K562 (cell line): Measurements from ENCODE around the gene IGF1R. TPM values are rescaled to one million over a fixed set of nuclear protein-coding genes. Genes with fewer than 3 reads are reported as not detected.

Source experiments
- CREM ChIP-seq: IDR thresholded peaks from 2 replicates; pipeline ENCODE4 v1.6.1; 2014; ENCODE audit warnings: antibody characterized with exemption, low read depth
- NCOA6 ChIP-seq: fragments of 450-650 bp; IDR thresholded peaks from 2 replicates; pipeline ENCODE4 v1.6.1; 2017; ENCODE audit warnings: mild to moderate bottlenecking
- NCOR1 ChIP-seq: fragments of 450-650 bp; IDR thresholded peaks from 2 replicates; pipeline ENCODE4 v1.6.1; 2016; ENCODE audit warnings: mild to moderate bottlenecking, moderate library complexity
- ZNF57 ChIP-seq: fragments of 450-650 bp; formaldehyde crosslinking; IDR thresholded peaks from 2 replicates; pipeline ENCODE4 v1.4.0; 2020; ENCODE audit warnings: mild to moderate bottlenecking, moderate library complexity
- polyA plus RNA-seq, 8 experiments: library from polyadenylated mRNA; depleted of rRNA in 4 of 8; stranded (reverse) in 5 of 8; unstranded in 3 of 8; fragments of >200 nt; fragmentation: Nextera tagmentation in 2 of 8; fragmentation: Illumina TruSeq in 1 of 8; extraction: Ambion mirVana in 2 of 8; extraction: Trizol in 1 of 8; gene quantifications; 2 replicates each; pipeline versions ENCODE4 v1.2.1 to v1.2.3, GENCODE V29; 2011 to 2014; ENCODE audit warnings: inconsistent platforms in 1 of 8, missing spikeins in 1 of 8
- total RNA-seq, 7 experiments: library from RNA; depleted of rRNA in 6 of 7; stranded (reverse); fragments of >200 nt in 6 of 7; fragmentation: Illumina TruSeq in 2 of 7; extraction: Trizol in 2 of 7; gene quantifications; 2 replicates each; pipeline versions ENCODE4 v1.2.1 to v1.2.3, GENCODE V29; 2011 to 2021; ENCODE audit warnings: low replicate concordance in 1 of 7
- TF ChIP-seq, protein P1 (sequence below), 2 experiments: fragments of 450-650 bp in 1 of 2; sonication (generic) in 1 of 2; formaldehyde crosslinking in 1 of 2; IDR thresholded peaks; 2 replicates each; pipeline versions ENCODE4 v1.7.1 to v1.9.0; 2016 to 2022; ENCODE audit warnings: inconsistent platforms in 1 of 2, mild to moderate bottlenecking in 1 of 2, missing genetic modification reagents in 1 of 2

IGF1R gene
- total and polyA plus RNA-seq, 9 of the 15 experiments (the other 6 are each of a cell fraction or from before 2014, with no cell fraction given) = 0.35 to 8.0 (median 1.6) TPM

DNA sequence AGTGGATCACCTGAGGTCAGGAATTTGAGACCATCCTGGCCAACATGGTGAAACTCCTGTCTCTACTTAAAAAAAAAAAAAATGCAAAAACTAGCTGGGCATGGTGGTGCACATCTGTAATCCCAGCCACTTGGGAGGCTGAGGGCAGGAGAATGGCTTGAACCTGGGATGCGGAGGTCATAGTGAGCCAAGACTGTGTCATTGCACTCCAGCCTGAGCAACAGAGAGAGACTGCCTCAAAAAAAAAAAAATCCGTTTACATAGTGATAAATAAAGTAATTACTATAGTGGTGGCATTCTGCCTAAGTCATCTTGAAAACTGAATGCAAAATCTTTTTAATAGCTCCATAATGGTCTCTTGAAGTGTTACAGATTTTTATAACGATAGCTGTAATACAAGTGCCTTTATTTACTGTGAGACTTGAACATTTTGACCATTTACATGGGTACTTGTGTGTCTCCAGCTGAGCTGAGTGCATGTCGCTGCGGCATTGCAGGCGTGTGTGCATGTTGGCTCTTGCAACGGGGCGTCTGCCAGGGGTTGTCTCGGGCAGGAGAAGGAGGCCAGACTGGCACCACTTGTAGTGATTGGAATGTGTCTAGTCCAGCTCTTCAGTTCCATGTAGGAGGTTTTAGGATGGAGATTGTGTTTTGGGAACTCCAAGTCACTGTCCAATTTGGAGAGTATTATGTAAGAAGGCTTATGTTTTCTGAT is 111.9 kb downstream of the IGF1R start (continued):
- TF ChIP-seq, protein P1, sequence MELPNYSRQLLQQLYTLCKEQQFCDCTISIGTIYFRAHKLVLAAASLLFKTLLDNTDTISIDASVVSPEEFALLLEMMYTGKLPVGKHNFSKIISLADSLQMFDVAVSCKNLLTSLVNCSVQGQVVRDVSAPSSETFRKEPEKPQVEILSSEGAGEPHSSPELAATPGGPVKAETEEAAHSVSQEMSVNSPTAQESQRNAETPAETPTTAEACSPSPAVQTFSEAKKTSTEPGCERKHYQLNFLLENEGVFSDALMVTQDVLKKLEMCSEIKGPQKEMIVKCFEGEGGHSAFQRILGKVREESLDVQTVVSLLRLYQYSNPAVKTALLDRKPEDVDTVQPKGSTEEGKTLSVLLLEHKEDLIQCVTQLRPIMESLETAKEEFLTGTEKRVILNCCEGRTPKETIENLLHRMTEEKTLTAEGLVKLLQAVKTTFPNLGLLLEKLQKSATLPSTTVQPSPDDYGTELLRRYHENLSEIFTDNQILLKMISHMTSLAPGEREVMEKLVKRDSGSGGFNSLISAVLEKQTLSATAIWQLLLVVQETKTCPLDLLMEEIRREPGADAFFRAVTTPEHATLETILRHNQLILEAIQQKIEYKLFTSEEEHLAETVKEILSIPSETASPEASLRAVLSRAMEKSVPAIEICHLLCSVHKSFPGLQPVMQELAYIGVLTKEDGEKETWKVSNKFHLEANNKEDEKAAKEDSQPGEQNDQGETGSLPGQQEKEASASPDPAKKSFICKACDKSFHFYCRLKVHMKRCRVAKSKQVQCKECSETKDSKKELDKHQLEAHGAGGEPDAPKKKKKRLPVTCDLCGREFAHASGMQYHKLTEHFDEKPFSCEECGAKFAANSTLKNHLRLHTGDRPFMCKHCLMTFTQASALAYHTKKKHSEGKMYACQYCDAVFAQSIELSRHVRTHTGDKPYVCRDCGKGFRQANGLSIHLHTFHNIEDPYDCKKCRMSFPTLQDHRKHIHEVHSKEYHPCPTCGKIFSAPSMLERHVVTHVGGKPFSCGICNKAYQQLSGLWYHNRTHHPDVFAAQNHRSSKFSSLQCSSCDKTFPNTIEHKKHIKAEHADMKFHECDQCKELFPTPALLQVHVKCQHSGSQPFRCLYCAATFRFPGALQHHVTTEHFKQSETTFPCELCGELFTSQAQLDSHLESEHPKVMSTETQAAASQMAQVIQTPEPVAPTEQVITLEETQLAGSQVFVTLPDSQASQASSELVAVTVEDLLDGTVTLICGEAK (IDR thresholded peaks at IDR 0.05) = no peak
- TF ChIP-seq, protein P1 (CRISPR knock-in tag; IDR thresholded peaks at IDR 0.05) = no peak
- TF ChIP-seq NCOR1 (no peak), CREM (no peak), ZNF57 (CRISPR knock-in tag) (no peak), NCOA6 (no peak)
